Sigmoid colon (tissue), 3 donors: ENCODE results near the gene MICALL2.

Experiments used
- CTCF ChIP-seq, 4 experiments: fragments of 450-650 bp in 3 of 4; fragments of 200-600 bp in 1 of 4; IDR thresholded peaks; one replicate each; pipeline ENCODE4 v1.5.1; 2016 to 2019; ENCODE audit warnings: antibody characterized with exemption in 4 of 4, mild to moderate bottlenecking in 3 of 4, moderate library complexity in 2 of 4
- POLR2A ChIP-seq, 2 donors: fragments of 450-650 bp; IDR thresholded peaks; one replicate each; pipeline ENCODE4 v1.6.1; 2016; ENCODE audit warnings: antibody characterized with exemption in 2 of 2, mild to moderate bottlenecking in 2 of 2, moderate library complexity in 2 of 2

GRCh38 chr7:1455955-1456354 lies 3.3 kb downstream of the MICALL2 start:
- TF ChIP-seq CTCF (IDR thresholded peaks at IDR 0.05) (no peak), POLR2A (IDR thresholded peaks at IDR 0.05) (no peak)
